ENCODE data around the gene ZC3H15.
"Not testable (repeated sequence)": the region's sequence is repeated elsewhere in the genome, so short reads cannot be mapped to it uniquely, and the experiment has no call there.

Gene ZC3H15

GRCh38 chr2:186496401-186496800 lies 10.3 kb downstream of the ZC3H15 start:
- DNase-seq, result no peak

- no peak for DNase-seq
These were observed 11.9 kb downstream of the ZC3H15 start for GRCh38 chr2:186497928-186498327.

- no peak for DNase-seq
These were observed 12.8 kb downstream of the ZC3H15 start for GRCh38 chr2:186498834-186499233.

GRCh38 chr2:186503827-186504606 lies 18.0 kb downstream of the ZC3H15 start:
- DNase-seq, result peak in 1 of 2 experiments; percentile 0

GRCh38 chr2:186508263-186508662 lies 22.2 kb downstream of the ZC3H15 start:
- no peak for DNase-seq

GRCh38 chr2:186515376-186515775 lies 29.3 kb downstream of the ZC3H15 start:
- DNase-seq, result no peak

GRCh38 chr2:186516396-186516795 lies 30.3 kb downstream of the ZC3H15 start:
- no peak for DNase-seq

- DNase-seq, result no peak
These were observed 31.0 kb downstream of the ZC3H15 start for GRCh38 chr2:186517090-186517489.

- no peak for DNase-seq
These were observed 32.2 kb downstream of the ZC3H15 start for GRCh38 chr2:186518291-186518690.

GRCh38 chr2:186518945-186519344 lies 32.9 kb downstream of the ZC3H15 start:
- DNase-seq, result no peak

- DNase-seq, result not testable (repeated sequence)
These were observed 35.6 kb downstream of the ZC3H15 start for GRCh38 chr2:186521570-186522153.

GRCh38 chr2:186522450-186522849 lies 36.4 kb downstream of the ZC3H15 start:
- DNase-seq, result no peak

- no peak for DNase-seq
These were observed 37.7 kb downstream of the ZC3H15 start for GRCh38 chr2:186523791-186524190.

- no peak for DNase-seq
These were observed 40.2 kb downstream of the ZC3H15 start for GRCh38 chr2:186526281-186526680.

GRCh38 chr2:186530314-186530713 lies 44.3 kb downstream of the ZC3H15 start:
- DNase-seq, result no peak

GRCh38 chr2:186531257-186531775 lies 45.3 kb downstream of the ZC3H15 start:
- DNase-seq, result no peak

- no peak for DNase-seq
These were observed 46.8 kb downstream of the ZC3H15 start for GRCh38 chr2:186532891-186533290.

GRCh38 chr2:186533717-186534116 lies 47.7 kb downstream of the ZC3H15 start:
- no peak for DNase-seq

GRCh38 chr2:186534406-186534805 lies 48.3 kb downstream of the ZC3H15 start:
- no peak for DNase-seq

- no peak for DNase-seq
These were observed 49.8 kb downstream of the ZC3H15 start for GRCh38 chr2:186535861-186536260.

- DNase-seq, result no peak
These were observed 51.0 kb downstream of the ZC3H15 start for GRCh38 chr2:186537019-186537418.

GRCh38 chr2:186540941-186541340 lies 54.9 kb downstream of the ZC3H15 start:
- no peak for DNase-seq

GRCh38 chr2:186542002-186542401 lies 55.9 kb downstream of the ZC3H15 start:
- no peak for DNase-seq

- DNase-seq, result no peak
These were observed 57.6 kb downstream of the ZC3H15 start for GRCh38 chr2:186543561-186544131.
